Vagina (tissue), 2 donors: ENCODE data around the gene TACR1. TPM values are rescaled to one million over a fixed set of nuclear protein-coding genes. Genes with fewer than 3 reads are reported as not detected.
"Not testable (repeated sequence)": the region's sequence is repeated elsewhere in the genome, so short reads cannot be mapped to it uniquely, and the experiment has no call there.

Source experiments
- DNase-seq, 2 donors: peaks; one replicate each; pipeline ENCODE4 v3.0.0-alpha.2; 2017; ENCODE audit errors: extremely low spot score in 2 of 2
- H3K27ac ChIP-seq: fragments of 200-600 bp; sonication (generic); one replicate; pipeline ENCODE4 v1.5.1; 2019
- H3K27me3 ChIP-seq: fragments of 200-600 bp; sonication (generic); one replicate; pipeline ENCODE4 v1.5.1; 2019
- H3K36me3 ChIP-seq, 2 donors: fragments of 200-600 bp; sonication (generic); one replicate each; pipeline ENCODE4 v1.5.1; 2017 to 2019
- H3K4me1 ChIP-seq: fragments of 200-600 bp; sonication (generic); one replicate; pipeline ENCODE4 v1.5.1; 2019
- H3K4me3 ChIP-seq, 2 donors: fragments of 200-600 bp; sonication (generic); 1 replicate in 1 of 2; 2 replicates in 1 of 2; pipeline ENCODE4 v1.5.1; 2016 to 2019
- H3K9me3 ChIP-seq: fragments of 200-600 bp; sonication (generic); one replicate; pipeline ENCODE4 v1.5.1; 2019
- POLR2A ChIP-seq, 2 donors: fragments of 450-650 bp; IDR thresholded peaks; one replicate each; pipeline ENCODE4 v1.6.1; 2017; ENCODE audit warnings: antibody characterized with exemption in 2 of 2, mild to moderate bottlenecking in 2 of 2, moderate library complexity in 2 of 2
- POLR2AphosphoS5 ChIP-seq, 2 donors: sonication (generic); formaldehyde crosslinking; IDR thresholded peaks; one replicate each; pipeline ENCODE4 v1.9.0; 2017; ENCODE audit warnings: antibody characterized with exemption in 2 of 2, mild to moderate bottlenecking in 2 of 2, low read depth in 1 of 2; ENCODE audit not compliant: insufficient read depth in 1 of 2
- intact Hi-C: fragments of 100-400 bp; cut with DNase I; formaldehyde crosslinking; loops from one replicate; pipeline ENCODE4 v1.15.1; 2023
- total RNA-seq: library from RNA; depleted of rRNA; stranded (reverse); fragments of >200 nt; gene quantifications from one replicate; pipeline ENCODE4 v1.2.3, GENCODE V29; 2016
- TF ChIP-seq, protein P1 (sequence below), 3 experiments: fragments of 450-650 bp in 2 of 3; fragments of 200-600 bp in 1 of 3; sonication (generic) in 1 of 3; IDR thresholded peaks; one replicate each; pipeline ENCODE4 v1.5.1; 2017 to 2019; ENCODE audit warnings: antibody characterized with exemption in 3 of 3, mild to moderate bottlenecking in 2 of 3, moderate library complexity in 2 of 3

TACR1 gene
- total RNA-seq, 1 donor from 2014 or later, result 8.3 TPM

DNA sequence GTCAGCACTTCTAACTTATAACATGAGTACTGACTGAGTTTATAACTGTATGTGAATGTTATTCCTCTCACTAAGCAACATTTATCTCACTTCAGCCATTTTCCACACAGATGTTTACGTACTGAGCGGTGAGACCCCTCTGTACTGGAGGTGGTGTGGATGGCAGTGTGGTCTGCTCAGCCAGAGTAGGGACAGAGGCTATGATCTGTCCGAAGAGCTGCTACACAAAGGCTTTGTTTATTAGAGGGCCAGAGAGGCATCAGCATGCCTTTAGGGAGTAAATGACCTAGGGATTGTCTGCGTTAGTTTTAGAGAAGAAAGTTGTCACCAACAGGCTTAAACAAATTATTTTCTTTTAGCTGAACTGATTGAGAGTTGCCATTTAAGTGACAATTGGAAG lies 23.2 kb upstream of the TACR1 start:
- Histone ChIP-seq H3K9me3 (no peaks in the 10 kb centered on the region), H3K27ac (no peak overlapping the region), H3K4me3 (no peak overlapping the region), H3K4me1 (no peaks in the 10 kb centered on the region), H3K27me3 (no peaks in the 10 kb centered on the region), H3K36me3 (no peaks in the 10 kb centered on the region)
- TF ChIP-seq, protein P1, sequence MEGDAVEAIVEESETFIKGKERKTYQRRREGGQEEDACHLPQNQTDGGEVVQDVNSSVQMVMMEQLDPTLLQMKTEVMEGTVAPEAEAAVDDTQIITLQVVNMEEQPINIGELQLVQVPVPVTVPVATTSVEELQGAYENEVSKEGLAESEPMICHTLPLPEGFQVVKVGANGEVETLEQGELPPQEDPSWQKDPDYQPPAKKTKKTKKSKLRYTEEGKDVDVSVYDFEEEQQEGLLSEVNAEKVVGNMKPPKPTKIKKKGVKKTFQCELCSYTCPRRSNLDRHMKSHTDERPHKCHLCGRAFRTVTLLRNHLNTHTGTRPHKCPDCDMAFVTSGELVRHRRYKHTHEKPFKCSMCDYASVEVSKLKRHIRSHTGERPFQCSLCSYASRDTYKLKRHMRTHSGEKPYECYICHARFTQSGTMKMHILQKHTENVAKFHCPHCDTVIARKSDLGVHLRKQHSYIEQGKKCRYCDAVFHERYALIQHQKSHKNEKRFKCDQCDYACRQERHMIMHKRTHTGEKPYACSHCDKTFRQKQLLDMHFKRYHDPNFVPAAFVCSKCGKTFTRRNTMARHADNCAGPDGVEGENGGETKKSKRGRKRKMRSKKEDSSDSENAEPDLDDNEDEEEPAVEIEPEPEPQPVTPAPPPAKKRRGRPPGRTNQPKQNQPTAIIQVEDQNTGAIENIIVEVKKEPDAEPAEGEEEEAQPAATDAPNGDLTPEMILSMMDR (IDR thresholded peaks at IDR 0.05), result no peak
- TF ChIP-seq POLR2A (IDR thresholded peaks at IDR 0.05), result no peak
- no peak for TF ChIP-seq POLR2AphosphoS5 (IDR thresholded peaks at IDR 0.05; ENCODE audit: insufficient read depth in 1 of 2, low read depth in 1 of 2)
- intact Hi-C loops, result no loop called here
- DNase-seq, result no peak

DNA sequence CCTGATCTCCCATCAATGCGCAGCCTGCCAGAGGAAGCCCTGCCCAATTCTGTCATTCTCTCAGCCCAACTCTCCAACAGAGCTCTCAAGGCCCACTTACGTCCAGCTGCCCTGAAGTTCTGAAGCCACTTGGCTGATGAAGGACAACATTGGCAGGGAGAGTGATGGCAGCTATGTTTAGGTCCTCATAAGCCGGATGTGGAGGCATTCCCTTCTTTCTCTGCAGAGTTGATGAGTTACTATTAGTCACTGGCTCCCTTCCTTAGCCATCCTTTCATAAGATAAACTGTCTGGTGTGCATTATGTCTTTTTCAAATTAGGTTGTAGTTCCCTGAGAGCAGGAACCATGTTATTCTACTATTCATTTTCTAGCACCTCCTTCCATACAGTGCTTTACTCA lies 22.5 kb upstream of the TACR1 start:
- TF ChIP-seq, protein P1 (IDR thresholded peaks at IDR 0.05), result no peak
- TF ChIP-seq POLR2AphosphoS5 (IDR thresholded peaks at IDR 0.05; ENCODE audit: insufficient read depth in 1 of 2, low read depth in 1 of 2) (no peak), POLR2A (IDR thresholded peaks at IDR 0.05) (no peak)
- no peaks in the 10 kb centered on the region for H3K4me1 ChIP-seq
- H3K9me3 ChIP-seq, result no peaks in the 10 kb centered on the region
- no peaks in the 10 kb centered on the region for H3K36me3 ChIP-seq
- no peak overlapping the region for H3K4me3 ChIP-seq
- intact Hi-C loops, result no loop called here
- no peaks in the 10 kb centered on the region for H3K27me3 ChIP-seq
- no peak for DNase-seq
- no peak overlapping the region for H3K27ac ChIP-seq

DNA sequence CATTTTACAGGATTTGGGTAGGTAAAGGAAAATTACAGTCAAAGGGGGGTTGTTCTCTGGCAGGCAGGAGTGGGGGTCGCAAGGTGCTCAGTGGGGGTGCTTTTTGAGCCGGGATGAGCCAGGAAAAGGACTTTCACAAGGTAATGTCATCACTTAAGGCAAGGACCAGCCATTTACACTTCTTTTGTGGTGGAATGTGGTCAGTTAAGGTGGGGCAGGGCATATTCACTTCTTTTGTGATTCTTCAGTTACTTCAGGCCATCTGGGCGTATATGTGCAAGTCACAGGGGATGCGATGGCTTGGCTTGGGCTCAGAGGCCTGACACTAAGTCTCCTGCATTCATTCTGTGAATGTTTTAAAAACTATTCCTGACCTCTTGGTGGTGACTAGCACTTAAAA lies 19.9 kb upstream of the TACR1 start:
- H3K9me3 ChIP-seq, H3K4me3 ChIP-seq, H3K27me3 ChIP-seq, intact Hi-C loops, DNase-seq, H3K4me1 ChIP-seq, H3K36me3 ChIP-seq, H3K27ac ChIP-seq: not testable (repeated sequence)

DNA sequence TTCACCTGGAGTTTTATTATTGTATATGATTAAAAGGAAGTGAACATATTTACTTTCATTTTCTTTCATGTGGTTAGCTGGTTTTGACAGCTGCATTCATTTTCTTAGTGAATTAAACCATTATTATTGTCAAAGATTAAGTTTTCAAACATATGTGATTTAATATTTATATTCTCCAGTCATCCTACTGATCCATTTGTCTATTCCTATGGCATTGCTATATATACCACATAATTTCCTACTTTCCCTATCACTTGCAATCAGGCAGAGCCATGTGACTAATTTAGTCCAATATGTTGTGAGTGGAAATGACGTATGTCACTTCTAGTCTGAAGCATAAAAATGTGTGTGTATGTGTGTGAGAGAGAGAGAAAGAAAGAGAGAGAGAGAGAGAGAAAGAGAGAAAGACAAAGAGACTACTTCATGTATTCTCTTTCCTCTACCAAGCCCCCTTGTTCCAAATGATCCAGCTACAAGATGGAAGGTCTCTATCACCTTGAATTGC lies 12.0 kb upstream of the TACR1 start:
- Histone ChIP-seq H3K4me3 (no peak overlapping the region), H3K4me1 (no peaks in the 10 kb centered on the region), H3K9me3 (no peaks in the 10 kb centered on the region), H3K27me3 (no peaks in the 10 kb centered on the region), H3K36me3 (no peaks in the 10 kb centered on the region), H3K27ac (no peak overlapping the region)
- no peak for DNase-seq
- intact Hi-C loops, result no loop called here
- no peak for TF ChIP-seq POLR2A (IDR thresholded peaks at IDR 0.05)
- TF ChIP-seq, protein P1 (IDR thresholded peaks at IDR 0.05), result no peak

DNA sequence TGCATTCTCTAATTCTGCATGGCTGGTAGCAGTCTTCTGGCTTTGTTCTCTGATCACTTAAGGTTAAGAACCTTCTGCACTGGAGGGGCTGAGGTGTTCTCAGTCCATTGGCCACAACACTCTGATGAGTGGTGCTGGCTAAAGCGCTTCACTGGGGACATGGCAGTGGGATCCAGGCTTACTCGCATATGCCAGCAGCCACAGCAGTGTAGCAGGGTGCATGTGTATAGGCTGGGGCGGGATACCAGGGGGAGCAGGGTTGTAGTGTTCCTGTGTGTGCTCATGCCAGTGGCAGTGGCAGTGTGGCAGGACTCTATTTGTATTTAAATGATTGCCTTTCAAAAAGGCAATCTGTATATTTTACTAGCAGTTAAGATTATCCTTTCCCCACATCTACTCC lies 11.1 kb upstream of the TACR1 start:
- Histone ChIP-seq H3K27ac (no peak overlapping the region), H3K27me3 (no peaks in the 10 kb centered on the region), H3K4me3 (no peak overlapping the region), H3K9me3 (no peaks in the 10 kb centered on the region), H3K4me1 (no peaks in the 10 kb centered on the region), H3K36me3 (no peaks in the 10 kb centered on the region)
- intact Hi-C loops, result no loop called here
- TF ChIP-seq, protein P1 (IDR thresholded peaks at IDR 0.05), result no peak
- no peak for TF ChIP-seq POLR2AphosphoS5 (IDR thresholded peaks at IDR 0.05; ENCODE audit: insufficient read depth in 1 of 2, low read depth in 1 of 2)
- TF ChIP-seq POLR2A (IDR thresholded peaks at IDR 0.05), result no peak
- no peak for DNase-seq

DNA sequence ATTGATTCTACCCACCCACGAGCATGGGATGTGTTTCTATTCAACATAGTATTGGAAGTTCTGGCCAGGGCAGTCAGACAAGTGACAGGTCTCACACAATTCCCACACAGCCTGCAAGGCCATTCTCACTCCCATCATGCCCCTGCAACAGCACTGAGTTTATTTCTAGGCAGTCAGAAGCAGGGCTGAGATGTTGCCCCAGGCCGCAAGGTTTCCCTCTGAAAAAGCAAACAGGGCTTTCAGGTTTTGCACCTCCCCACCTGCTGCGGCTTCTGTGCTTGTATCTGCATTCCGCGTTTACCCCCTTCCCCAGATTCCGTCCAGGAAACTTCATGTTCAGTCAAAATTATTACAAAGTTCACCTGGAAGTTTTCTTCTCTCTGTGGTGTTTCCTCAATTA lies 9.4 kb upstream of the TACR1 start:
- Histone ChIP-seq H3K27me3 (no peaks in the 10 kb centered on the region), H3K9me3 (no peaks in the 10 kb centered on the region), H3K4me3 (no peak overlapping the region), H3K4me1 (no peaks in the 10 kb centered on the region), H3K27ac (no peak overlapping the region), H3K36me3 (no peaks in the 10 kb centered on the region)
- DNase-seq, result no peak
- intact Hi-C loops, result no loop called here
- no peak for TF ChIP-seq POLR2AphosphoS5 (IDR thresholded peaks at IDR 0.05; ENCODE audit: insufficient read depth in 1 of 2, low read depth in 1 of 2)
- TF ChIP-seq POLR2A (IDR thresholded peaks at IDR 0.05), result no peak
- TF ChIP-seq, protein P1 (IDR thresholded peaks at IDR 0.05), result no peak
